ENCODE results near the gene GALNT7. TPM values are rescaled to one million over a fixed set of nuclear protein-coding genes. Genes with fewer than 3 reads are reported as not detected.

The GALNT7 gene
- total RNA-seq, 4 donors from 2014 or later: 31.4 to 124 (median 105) TPM

DNA sequence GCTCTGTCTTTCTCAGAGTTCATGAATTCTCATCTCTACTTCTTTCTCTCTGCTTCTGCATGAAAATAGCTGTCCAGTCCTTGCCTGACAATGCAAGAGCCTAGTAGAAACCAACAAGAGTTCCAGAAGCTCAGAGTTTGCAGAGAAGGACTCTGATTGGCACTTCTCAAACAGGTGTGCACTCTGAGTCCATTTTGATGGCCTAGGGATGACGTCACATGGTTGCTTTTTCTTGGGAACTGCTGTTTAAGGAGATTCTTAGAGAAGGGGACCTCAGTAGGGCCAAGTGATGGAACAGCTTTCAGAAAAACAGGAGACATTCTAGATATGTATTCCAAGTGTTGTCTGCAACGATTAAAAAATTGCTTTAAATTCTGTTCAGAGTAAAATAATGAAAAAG lies 108.7 kb downstream of the GALNT7 start:
- DNase-seq: no peak
- in situ Hi-C loops (cut with MboI; ENCODE audit: low pct_ligation_motif_present in 1 of 4, low pct_unique_long_range_greater_than_20kb in 1 of 4, low sequenced_read_pairs in 3 of 4) (no loop called here), intact Hi-C loops (cut with DNase I; ENCODE audit: low total_unique reads) (no loop called here)
- WGBS, 2 donors (ENCODE audit: low coverage in 1 of 2): 80 to 89% methylated on average over 2 of the region's 2 CpGs
- Histone ChIP-seq H3K36me3 (no peaks in the 10 kb centered on the region), H3K27me3 (no peaks in the 10 kb centered on the region), H3K27ac (no peak overlapping the region), H3K4me3 (no peak overlapping the region), H3K4me1 (peaks cover 0 to 3% (median 0%) of the 10 kb centered on the region in 4 donors), H3K9me3 (no peaks in the 10 kb centered on the region)
- TF ChIP-seq POLR2A (IDR thresholded peaks at IDR 0.05) (no peak), POLR2AphosphoS5 (IDR thresholded peaks at IDR 0.05) (no peak), EP300 (IDR thresholded peaks at IDR 0.05; ENCODE audit: low read depth) (no peak)

DNA sequence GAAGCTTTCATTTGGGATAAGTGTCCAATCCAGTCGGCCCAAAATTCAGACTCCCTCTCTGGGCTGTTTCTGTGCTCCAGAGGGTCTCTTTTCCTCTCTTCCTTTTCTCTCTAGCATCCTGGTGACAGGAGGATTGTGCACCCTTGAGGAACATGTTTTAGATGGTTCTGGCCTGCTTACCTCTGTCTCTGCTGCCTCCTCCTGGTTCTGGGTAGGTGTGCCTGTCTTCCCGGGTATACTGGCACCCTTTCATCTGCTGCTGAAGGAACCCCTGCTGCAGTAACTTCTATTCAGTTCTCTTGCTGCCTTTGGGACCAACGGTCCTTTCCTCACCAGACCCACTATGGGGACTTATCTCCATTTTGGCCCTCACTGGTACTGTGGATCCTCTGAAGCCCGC lies 112.4 kb downstream of the GALNT7 start:
- peaks cover 0 to 7% (median 2%) of the 10 kb centered on the region in 4 donors for H3K36me3 ChIP-seq
- WGBS, 2 donors (ENCODE audit: low coverage in 1 of 2): 90 to 95% methylated on average over 4 of the region's 4 CpGs
- no peak for DNase-seq
- H3K27ac ChIP-seq: no peak overlapping the region
- H3K27me3 ChIP-seq: no peaks in the 10 kb centered on the region
- TF ChIP-seq POLR2A (IDR thresholded peaks at IDR 0.05) (no peak), EP300 (IDR thresholded peaks at IDR 0.05; ENCODE audit: low read depth) (no peak), POLR2AphosphoS5 (IDR thresholded peaks at IDR 0.05) (no peak)
- TF ChIP-seq, protein P1, sequence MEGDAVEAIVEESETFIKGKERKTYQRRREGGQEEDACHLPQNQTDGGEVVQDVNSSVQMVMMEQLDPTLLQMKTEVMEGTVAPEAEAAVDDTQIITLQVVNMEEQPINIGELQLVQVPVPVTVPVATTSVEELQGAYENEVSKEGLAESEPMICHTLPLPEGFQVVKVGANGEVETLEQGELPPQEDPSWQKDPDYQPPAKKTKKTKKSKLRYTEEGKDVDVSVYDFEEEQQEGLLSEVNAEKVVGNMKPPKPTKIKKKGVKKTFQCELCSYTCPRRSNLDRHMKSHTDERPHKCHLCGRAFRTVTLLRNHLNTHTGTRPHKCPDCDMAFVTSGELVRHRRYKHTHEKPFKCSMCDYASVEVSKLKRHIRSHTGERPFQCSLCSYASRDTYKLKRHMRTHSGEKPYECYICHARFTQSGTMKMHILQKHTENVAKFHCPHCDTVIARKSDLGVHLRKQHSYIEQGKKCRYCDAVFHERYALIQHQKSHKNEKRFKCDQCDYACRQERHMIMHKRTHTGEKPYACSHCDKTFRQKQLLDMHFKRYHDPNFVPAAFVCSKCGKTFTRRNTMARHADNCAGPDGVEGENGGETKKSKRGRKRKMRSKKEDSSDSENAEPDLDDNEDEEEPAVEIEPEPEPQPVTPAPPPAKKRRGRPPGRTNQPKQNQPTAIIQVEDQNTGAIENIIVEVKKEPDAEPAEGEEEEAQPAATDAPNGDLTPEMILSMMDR (IDR thresholded peaks at IDR 0.05): no peak
- no peaks in the 10 kb centered on the region for H3K4me1 ChIP-seq
- in situ Hi-C loops (cut with MboI; ENCODE audit: low pct_ligation_motif_present in 1 of 4, low pct_unique_long_range_greater_than_20kb in 1 of 4, low sequenced_read_pairs in 3 of 4) (no loop called here), intact Hi-C loops (cut with DNase I; ENCODE audit: low total_unique reads) (no loop called here)
- H3K9me3 ChIP-seq: peaks cover 6 to 21% of the 10 kb centered on the region in 2 donors
- H3K4me3 ChIP-seq: no peak overlapping the region

DNA sequence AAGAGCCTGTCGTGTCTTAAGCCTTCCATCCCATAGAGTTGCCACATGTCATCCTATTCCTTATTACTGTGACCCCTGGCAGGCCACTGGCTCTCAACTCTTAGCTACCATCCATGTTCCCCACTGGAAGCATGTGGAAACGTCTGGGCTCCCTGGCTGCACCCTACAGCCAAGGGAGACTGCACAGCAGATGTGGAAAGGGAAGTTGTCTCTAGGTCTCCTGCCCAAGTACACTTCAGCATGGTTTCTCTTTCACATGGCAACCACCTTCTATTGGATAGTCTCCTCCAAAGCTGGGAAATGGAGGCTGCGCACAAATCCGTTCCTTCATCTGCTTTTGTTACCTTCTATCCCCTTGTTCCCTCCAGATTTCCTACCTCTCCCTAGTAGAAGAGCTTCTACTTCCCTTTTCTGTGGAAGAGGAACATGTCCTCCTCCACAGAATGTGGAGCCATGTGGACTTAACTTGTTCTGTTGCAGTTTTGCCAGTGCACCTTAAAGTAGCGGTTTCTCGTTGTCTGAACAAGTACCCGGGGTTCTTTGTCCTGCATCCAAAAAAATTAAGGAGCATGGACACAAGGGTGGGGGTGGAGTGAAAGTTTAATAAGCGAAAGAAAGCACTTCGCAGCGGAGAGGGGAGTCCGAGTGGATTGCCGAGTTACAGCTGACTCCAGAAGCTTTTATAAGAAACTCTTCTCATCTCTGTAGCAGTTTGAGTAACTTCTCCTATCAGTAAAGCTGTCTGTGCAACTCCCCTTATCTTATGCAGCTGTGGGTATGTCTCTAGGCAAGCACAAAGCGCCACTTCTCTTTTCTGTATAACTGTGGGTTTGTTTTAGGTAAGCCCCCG lies 113.0 kb downstream of the GALNT7 start:
- TF ChIP-seq, protein P1 (IDR thresholded peaks at IDR 0.05): no peak
- TF ChIP-seq POLR2AphosphoS5 (IDR thresholded peaks at IDR 0.05): no peak
- no peak for TF ChIP-seq EP300 (IDR thresholded peaks at IDR 0.05; ENCODE audit: low read depth)
- TF ChIP-seq POLR2A (IDR thresholded peaks at IDR 0.05): no peak
- WGBS, 2 donors (ENCODE audit: low coverage in 1 of 2): 84 to 87% methylated on average over 8 to 14 of the region's 14 CpGs
- no peak for DNase-seq
- no peak overlapping the region for H3K4me3 ChIP-seq
- no peaks in the 10 kb centered on the region for H3K27me3 ChIP-seq
- H3K27ac ChIP-seq: no peak overlapping the region
- in situ Hi-C loops (cut with MboI; ENCODE audit: low pct_ligation_motif_present in 1 of 4, low pct_unique_long_range_greater_than_20kb in 1 of 4, low sequenced_read_pairs in 3 of 4): no loop called here
- no peaks in the 10 kb centered on the region for H3K4me1 ChIP-seq
- H3K9me3 ChIP-seq: peaks cover 10 to 21% of the 10 kb centered on the region in 2 donors
- intact Hi-C loops (cut with DNase I; ENCODE audit: low total_unique reads): no loop called here
- H3K36me3 ChIP-seq: peaks cover 0 to 7% (median 2%) of the 10 kb centered on the region in 4 donors

DNA sequence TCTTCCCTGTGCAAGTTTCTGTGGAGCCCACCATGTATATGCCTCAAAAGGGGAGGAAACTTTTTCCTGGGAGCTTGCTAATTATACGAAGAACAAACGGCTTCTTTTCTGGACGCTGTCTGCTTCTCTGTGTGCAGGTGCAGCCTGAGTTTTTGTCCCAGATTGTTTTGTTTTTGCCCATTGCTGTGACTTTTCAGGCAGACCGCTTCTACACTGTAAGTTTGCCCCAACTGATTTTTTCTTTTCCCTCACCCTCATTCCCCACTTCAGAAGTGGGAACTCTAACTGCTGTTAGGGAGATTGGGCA lies 113.6 kb downstream of the GALNT7 start:
- Histone ChIP-seq H3K36me3 (peaks cover 0 to 8% (median 4%) of the 10 kb centered on the region in 4 donors), H3K4me1 (no peaks in the 10 kb centered on the region), H3K4me3 (no peak overlapping the region), H3K27me3 (no peaks in the 10 kb centered on the region), H3K9me3 (peaks cover 15 to 21% of the 10 kb centered on the region in 2 donors), H3K27ac (no peak overlapping the region)
- WGBS, 2 donors (ENCODE audit: low coverage in 1 of 2): 83 to 93% methylated on average over 2 to 4 of the region's 4 CpGs
- in situ Hi-C loops (cut with MboI; ENCODE audit: low pct_ligation_motif_present in 1 of 4, low pct_unique_long_range_greater_than_20kb in 1 of 4, low sequenced_read_pairs in 3 of 4): no loop called here
- intact Hi-C loops (cut with DNase I; ENCODE audit: low total_unique reads): no loop called here
- no peak for TF ChIP-seq POLR2AphosphoS5 (IDR thresholded peaks at IDR 0.05)
- no peak for DNase-seq

DNA sequence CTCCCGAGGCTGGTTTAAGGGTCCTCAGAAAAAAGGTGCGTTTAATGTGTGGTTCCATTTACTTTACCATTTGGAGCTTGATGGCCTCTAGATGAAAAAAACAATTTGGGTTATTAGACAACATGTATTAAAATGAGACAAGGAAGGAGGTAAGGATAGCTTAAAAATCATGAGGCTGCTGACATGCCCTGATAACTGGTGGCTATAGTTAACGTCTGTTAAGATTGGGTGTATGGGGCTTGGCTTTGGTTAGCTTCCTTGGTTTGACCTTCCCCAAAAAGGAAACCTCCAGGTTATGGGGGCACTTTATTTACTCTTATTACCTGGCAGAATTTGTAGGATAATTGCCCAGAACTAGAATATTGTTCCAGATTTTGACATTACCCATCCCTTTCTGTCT lies 114.0 kb downstream of the GALNT7 start:
- WGBS, 2 donors (ENCODE audit: low coverage in 1 of 2): 90 to 91% methylated on average over 3 of the region's 3 CpGs
- H3K36me3 ChIP-seq: peaks cover 0 to 9% (median 4%) of the 10 kb centered on the region in 4 donors
- intact Hi-C loops (cut with DNase I; ENCODE audit: low total_unique reads) (no loop called here), in situ Hi-C loops (cut with MboI; ENCODE audit: low pct_ligation_motif_present in 1 of 4, low pct_unique_long_range_greater_than_20kb in 1 of 4, low sequenced_read_pairs in 3 of 4) (no loop called here)
- peaks cover 15 to 21% of the 10 kb centered on the region in 2 donors for H3K9me3 ChIP-seq
- TF ChIP-seq POLR2A (IDR thresholded peaks at IDR 0.05): no peak
- TF ChIP-seq EP300 (IDR thresholded peaks at IDR 0.05; ENCODE audit: low read depth): no peak
- TF ChIP-seq, protein P1 (IDR thresholded peaks at IDR 0.05): no peak
- TF ChIP-seq POLR2AphosphoS5 (IDR thresholded peaks at IDR 0.05): no peak
- H3K4me3 ChIP-seq: no peak overlapping the region
- H3K27ac ChIP-seq: no peak overlapping the region
- H3K4me1 ChIP-seq: no peaks in the 10 kb centered on the region
- H3K27me3 ChIP-seq: no peaks in the 10 kb centered on the region
- DNase-seq: no peak
